GM12891 (cell line): ENCODE results near the gene RALB.

Experiments
- POLR2A ChIP-seq: IDR thresholded peaks from 2 replicates; pipeline ENCODE4 v1.6.1; 2011; ENCODE audit warnings: low read depth, low read length, control low read depth
- POLR2AphosphoS5 ChIP-seq: IDR thresholded peaks from 2 replicates; pipeline ENCODE4 v1.6.1; 2011; ENCODE audit warnings: low read depth, low read length, control low read depth
- POU2F2 ChIP-seq: IDR thresholded peaks from 2 replicates; pipeline ENCODE4 v1.6.1; 2011; ENCODE audit warnings: low read depth, mild to moderate bottlenecking, control low read depth, low read length, moderate library complexity
- SPI1 ChIP-seq: IDR thresholded peaks from 2 replicates; pipeline ENCODE4 v1.6.1; 2011; ENCODE audit warnings: low read depth, low read length, control low read depth
- TAF1 ChIP-seq: IDR thresholded peaks from 2 replicates; pipeline ENCODE4 v1.6.1; 2011; ENCODE audit warnings: low read depth, low read length, control low read depth

DNA sequence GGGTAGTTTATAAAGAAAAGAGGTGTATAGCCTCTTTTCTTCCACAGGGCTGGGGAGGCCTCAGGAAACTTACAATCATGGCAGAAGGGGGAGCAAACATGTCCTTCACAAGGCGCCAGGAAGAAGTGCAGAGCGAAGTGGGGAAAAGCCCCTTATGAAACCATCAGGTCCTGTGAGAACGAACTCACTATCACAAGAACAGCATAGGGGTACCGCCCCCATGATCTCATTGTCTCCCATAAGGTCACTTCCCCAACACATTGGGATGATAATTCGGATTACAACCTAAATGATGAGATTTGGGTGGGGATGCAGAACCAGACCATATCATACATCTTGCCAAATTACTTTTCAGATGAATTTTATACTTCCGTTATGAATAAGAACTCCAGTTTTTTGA is 32.4 kb downstream of the RALB start:
- no peak for TF ChIP-seq POLR2A
- TF ChIP-seq POLR2AphosphoS5: no peak
- no peak for TF ChIP-seq TAF1
- TF ChIP-seq SPI1: no peak
- TF ChIP-seq POU2F2: no peak
